ENCODE measurements around the gene GNAI2.

- TF ChIP-seq, protein P1, sequence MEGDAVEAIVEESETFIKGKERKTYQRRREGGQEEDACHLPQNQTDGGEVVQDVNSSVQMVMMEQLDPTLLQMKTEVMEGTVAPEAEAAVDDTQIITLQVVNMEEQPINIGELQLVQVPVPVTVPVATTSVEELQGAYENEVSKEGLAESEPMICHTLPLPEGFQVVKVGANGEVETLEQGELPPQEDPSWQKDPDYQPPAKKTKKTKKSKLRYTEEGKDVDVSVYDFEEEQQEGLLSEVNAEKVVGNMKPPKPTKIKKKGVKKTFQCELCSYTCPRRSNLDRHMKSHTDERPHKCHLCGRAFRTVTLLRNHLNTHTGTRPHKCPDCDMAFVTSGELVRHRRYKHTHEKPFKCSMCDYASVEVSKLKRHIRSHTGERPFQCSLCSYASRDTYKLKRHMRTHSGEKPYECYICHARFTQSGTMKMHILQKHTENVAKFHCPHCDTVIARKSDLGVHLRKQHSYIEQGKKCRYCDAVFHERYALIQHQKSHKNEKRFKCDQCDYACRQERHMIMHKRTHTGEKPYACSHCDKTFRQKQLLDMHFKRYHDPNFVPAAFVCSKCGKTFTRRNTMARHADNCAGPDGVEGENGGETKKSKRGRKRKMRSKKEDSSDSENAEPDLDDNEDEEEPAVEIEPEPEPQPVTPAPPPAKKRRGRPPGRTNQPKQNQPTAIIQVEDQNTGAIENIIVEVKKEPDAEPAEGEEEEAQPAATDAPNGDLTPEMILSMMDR (IDR thresholded peaks at IDR 0.05), result no peak
- TF ChIP-seq POLR2AphosphoS5 (IDR thresholded peaks at IDR 0.05) (no peak), EP300 (IDR thresholded peaks at IDR 0.05) (no peak)
These were observed 31.9 kb upstream of the GNAI2 start for GRCh38 chr3:50203809-50204803.
